Measurements from ENCODE around the gene GRIK2.

DNA sequence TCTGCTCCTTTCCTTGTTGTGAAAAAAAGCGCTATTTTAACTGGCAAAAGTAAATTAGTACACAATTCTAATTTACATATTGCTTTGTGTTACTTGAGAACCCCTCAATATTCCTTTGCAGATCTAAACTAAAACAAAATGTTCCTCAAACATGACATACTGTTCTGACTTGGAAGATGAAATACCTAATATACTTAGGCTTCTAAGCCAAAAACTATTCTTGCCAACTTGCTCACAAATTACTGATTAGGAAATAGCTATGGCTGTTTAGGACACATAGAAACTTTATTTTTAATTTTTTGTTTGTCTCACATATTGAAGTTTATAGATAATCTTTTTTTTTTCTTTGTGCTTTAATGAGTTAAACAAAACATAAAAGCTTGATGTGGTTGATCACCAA, 542.2 kb downstream of the GRIK2 start:
- TF ChIP-seq, protein P1, sequence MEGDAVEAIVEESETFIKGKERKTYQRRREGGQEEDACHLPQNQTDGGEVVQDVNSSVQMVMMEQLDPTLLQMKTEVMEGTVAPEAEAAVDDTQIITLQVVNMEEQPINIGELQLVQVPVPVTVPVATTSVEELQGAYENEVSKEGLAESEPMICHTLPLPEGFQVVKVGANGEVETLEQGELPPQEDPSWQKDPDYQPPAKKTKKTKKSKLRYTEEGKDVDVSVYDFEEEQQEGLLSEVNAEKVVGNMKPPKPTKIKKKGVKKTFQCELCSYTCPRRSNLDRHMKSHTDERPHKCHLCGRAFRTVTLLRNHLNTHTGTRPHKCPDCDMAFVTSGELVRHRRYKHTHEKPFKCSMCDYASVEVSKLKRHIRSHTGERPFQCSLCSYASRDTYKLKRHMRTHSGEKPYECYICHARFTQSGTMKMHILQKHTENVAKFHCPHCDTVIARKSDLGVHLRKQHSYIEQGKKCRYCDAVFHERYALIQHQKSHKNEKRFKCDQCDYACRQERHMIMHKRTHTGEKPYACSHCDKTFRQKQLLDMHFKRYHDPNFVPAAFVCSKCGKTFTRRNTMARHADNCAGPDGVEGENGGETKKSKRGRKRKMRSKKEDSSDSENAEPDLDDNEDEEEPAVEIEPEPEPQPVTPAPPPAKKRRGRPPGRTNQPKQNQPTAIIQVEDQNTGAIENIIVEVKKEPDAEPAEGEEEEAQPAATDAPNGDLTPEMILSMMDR (conservative IDR thresholded peaks at IDR 0.05 in 1 of 2, IDR thresholded peaks at IDR 0.05 in 1 of 2; ENCODE audit: extremely low read depth in 1 of 2, insufficient read depth in 1 of 2, low read depth in 1 of 2, low read length in 2 of 2) = no peak
- TF ChIP-seq EZH2 (IDR thresholded peaks at IDR 0.05; ENCODE audit: borderline replicate concordance, low read length) = no peak

Data from mammary epithelial cell (primary cell).